SU-DHL-6 (cell line): ENCODE results near the gene KRTAP29-1.

Source experiments
- CTCF ChIP-seq: fragments of 200-600 bp; sonication (generic); IDR thresholded peaks from one replicate; pipeline ENCODE4 v1.5.1; 2017; ENCODE audit warnings: antibody characterized with exemption, mild to moderate bottlenecking, low read length, moderate library complexity; ENCODE audit not compliant: insufficient read depth, poor library complexity, severe bottlenecking
- EZH2phosphoT487 ChIP-seq: fragments of 200-600 bp; sonication (generic), shearing (Covaris generic); conservative IDR thresholded peaks from 2 replicates; pipeline ENCODE4 v1.6.1; 2018; ENCODE audit warnings: mild to moderate bottlenecking, antibody characterized with exemption, low read length, moderate library complexity, mixed read lengths

- TF ChIP-seq CTCF (no peak), EZH2phosphoT487 (no peak)
Observed at GRCh38 chr17:41284043-41284442, 18.6 kb downstream of the KRTAP29-1 start.
